HG03108 (cell line): ENCODE results near the gene OAS1.

Source experiments
- ATAC-seq: cut with Tn5 transposase; IDR thresholded peaks from one replicate; pipeline ENCODE4 v1.9.1; 2021; ENCODE audit warnings: moderate library complexity; ENCODE audit not compliant: unreplicated experiment

OAS1 gene

GRCh38 chr12:112906712-112907414 is at the start of gene OAS1:
OAS1 (plus strand) TSS chr12:112906962; CDS start chr12:112907040, 78 bp downstream.
- ATAC-seq, result peak; percentile 73

DNA sequence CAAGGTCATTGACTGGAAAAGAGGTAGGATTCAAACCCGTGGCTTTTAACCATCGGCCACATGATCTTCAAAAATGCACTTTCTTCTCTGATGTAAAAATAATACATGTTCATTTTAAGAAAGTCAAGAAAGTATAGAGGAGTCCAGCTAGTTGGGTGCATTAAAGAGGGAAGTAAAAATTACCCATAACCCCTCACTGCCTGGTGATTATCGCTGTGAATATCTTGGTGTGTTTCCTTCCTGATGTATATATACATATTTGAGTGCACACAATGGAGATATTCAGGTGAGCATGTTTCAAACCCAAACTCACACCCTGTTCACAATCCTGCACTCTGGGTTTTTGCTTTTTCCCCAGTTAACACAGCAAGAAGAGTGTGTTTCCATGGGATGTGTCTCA is 47.5 kb upstream of the OAS1 start:
- no peak for ATAC-seq

DNA sequence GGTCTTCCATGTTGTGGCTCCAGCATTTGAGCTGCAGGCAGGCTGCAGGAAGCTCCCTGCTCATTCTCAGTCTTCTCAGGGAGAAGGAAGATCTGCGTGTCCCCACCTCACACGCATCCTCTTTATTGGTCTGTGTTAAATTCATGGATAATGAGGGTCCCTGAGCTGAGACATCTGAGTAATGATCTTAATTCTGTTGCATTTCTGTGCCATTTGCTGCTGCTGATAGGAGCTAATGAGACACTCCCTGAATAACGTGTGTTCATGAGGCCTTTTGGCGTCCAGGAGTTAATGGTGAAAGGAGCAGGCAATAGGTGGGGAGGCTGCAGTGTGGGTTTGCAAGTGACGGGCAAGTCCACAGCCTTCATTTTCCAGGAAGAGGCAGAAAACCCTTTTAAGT is 46.6 kb upstream of the OAS1 start:
- ATAC-seq, result no peak

GRCh38 chr12:112861284-112861683 is 45.5 kb upstream of the OAS1 start:
- no peak for ATAC-seq

GRCh38 chr12:112862636-112863290 is 44.0 kb upstream of the OAS1 start:
- ATAC-seq, result no peak

GRCh38 chr12:112868459-112869041 is 38.2 kb upstream of the OAS1 start:
- no peak for ATAC-seq

- no peak for ATAC-seq
Measured at GRCh38 chr12:112869091-112869490, 37.7 kb upstream of the OAS1 start.

DNA sequence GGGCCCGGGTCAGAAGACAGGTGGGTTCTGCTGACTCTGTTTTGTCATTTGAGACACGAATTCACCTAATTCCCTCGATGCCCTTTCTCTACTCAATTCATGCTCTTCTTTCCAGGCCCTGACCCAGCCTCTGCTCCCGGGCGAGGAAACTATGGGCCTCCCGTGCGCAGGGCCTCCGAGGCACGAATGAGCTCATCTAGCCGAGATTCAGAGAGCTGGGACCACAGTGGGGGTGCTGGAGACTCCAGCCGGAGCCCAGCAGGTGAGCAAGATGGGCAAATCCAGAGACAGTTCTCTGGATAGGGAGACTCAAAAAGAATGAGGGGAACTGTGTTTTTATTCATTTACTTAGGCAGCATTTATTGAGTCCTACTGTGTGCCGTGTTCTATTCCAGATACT is 37.0 kb upstream of the OAS1 start:
- no peak for ATAC-seq

- ATAC-seq, result no peak
Measured at GRCh38 chr12:112870267-112870980, 36.3 kb upstream of the OAS1 start.

DNA sequence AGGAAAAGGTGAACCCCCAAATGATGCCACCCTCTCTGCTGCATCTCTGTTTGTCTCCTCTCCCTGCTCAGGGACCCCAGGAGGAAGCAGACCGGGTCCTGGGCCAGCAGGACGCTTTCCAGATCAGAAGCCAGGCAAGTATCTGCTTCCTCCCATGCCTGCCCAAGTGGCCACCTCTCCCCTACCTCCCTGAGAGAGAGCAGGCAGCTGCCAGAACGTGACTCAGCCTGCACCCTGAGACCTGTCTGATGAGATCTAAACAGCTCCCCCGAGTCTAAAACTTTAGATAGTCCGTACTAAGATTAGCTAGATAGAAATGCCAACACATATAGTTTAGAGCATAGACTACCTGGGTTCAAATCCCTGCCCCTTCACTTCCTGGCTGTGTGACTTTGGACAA is 31.2 kb upstream of the OAS1 start:
- no peak for ATAC-seq

DNA sequence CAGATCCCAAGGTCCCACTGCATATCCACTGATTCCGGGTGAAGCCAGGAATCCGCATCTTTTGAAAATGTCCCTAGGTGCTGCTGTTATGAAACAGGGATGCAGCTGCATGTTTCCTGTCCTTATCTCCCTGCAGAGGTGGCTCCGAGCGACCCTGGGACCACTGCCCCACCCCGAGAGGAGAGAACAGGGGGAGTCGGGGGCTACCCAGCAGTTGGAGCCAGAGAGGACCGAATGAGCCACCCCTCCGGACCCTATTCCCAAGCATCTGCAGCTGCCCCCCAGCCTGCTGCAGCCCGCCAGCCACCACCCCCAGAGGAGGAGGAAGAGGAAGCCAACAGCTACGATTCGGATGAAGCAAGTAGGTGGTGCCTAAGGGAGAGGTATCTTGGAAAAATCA is 30.3 kb upstream of the OAS1 start:
- no peak for ATAC-seq

- no peak for ATAC-seq
Measured at GRCh38 chr12:112877006-112877405, 29.8 kb upstream of the OAS1 start.

- no peak for ATAC-seq
Measured at GRCh38 chr12:112878488-112878887, 28.3 kb upstream of the OAS1 start.

DNA sequence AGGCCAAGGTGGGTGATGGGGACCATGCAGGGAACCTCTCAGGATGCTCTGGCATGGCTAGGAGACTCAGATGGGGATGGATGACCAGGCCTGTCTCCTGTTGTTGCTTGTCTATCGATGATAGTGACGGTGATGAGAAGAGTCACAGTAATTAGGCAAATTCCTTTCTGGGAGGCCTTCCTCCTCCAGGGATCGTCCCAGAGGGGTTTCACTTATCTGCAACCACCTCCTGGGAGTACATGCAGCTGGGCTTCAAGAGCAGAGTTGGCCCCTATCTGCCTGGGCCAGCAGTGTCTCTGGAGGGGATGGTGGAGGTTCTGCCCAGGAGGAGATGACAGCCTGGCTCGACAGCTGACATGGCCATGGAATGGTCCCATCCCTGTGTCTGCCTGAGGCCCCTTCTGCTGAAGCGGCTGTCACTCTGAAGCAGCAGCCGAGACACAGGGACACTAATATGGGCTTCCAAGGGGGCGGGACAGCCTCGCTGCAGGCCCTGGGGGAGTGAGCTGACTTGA is 27.5 kb upstream of the OAS1 start:
- ATAC-seq, result no peak

DNA sequence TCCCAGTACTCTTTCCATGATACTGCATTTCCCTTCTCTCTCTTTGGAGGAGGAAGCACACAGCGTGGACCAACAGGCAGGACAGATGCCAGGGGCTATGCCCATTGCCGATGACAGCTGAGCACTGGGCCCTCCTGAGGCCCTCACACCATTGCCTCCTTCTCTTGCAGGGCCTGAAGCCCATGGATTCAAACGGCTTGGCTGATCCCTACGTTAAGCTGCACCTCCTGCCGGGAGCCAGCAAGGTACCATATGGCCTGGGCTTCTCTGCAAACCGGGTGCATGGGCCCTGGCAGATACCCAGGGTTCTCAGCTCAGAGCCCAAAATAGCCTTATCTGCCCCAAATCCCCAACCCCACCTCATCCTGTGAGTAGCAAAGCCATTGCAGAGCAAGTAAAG is 25.2 kb upstream of the OAS1 start:
- no peak for ATAC-seq

DNA sequence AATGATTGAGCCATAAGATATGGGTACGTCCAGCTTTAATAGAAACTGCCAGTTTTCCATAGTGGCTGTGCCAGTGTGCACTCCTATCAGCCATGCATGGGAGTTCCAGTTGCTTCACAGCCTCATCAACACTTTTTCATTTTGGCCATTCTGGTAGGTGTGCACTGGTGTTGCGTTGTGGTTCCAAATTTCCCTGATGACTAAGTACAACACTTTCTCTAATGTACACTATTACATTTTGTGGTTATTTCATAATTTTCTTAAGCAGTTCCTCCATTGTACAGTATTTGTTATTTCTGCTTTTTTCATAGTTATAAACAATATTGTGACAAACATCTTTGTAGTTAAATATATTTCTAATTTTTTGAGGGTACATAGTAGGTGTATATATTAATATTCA is 21.5 kb upstream of the OAS1 start:
- no peak for ATAC-seq

- no peak for ATAC-seq
Measured at GRCh38 chr12:112887550-112887949, 19.2 kb upstream of the OAS1 start.

DNA sequence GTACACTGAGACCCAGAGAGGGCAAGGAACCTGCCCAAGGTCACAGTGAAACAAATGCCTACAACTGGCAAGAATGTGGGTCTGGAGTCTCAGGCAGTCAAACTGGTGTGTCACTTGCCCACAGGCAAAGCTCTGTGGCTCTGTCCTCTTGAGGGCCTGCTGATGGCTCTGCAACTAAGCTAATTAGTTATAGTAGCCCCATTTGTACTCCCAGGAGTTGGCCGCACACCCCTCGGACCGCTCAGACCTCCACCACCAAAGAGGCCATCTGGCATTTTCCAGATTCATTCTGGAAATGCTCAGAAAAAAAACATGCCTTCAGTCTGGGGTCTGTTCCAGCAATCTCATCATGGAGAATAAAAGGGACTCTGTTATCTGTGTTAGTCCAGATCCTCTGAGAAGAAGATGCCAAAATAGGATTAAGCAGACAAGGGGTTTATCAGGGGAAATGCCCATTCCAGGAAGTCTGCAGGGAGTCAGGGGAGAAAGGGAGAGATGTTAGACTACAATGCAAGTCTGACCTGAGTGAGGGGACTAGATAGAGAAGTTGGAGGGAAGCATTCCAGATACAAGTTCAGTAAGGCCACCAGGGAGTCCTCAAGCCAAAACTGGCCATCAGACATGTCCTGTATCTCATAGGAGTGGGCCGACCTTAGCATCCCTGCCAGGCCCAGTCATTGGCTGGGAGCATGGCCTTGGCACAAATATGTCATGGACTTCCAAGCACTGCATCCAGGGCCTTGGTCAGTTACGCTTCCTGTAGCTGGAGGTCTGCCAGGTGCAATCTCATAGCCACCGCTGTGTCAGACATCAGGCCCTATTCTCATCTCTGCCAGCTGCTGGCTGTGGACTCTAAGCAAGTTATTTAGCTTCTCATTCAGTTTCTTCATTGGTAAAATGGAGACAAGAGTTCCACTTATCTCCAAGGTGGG is 15.4 kb upstream of the OAS1 start:
- no peak for ATAC-seq

GRCh38 chr12:112892856-112893255 is 13.9 kb upstream of the OAS1 start:
- no peak for ATAC-seq

DNA sequence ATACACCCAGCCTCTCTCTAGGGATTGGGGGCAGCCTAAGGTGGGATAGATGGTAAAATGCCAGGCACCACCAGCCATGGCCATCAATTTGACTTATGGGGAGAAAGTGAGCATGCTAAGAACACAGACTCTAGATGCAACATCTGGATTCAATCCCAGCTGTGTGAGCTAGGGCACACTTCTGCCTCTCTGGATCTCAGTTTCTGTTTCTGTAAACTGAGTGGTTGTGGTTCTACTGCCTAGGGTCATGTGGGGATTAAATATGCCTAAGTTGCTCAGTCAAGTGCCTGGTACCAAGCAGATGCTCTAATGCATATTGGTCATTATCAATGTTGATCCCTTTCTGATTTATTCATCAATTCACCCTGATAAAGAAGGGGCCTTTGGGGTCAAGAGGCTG is 12.6 kb upstream of the OAS1 start:
- ATAC-seq, result no peak
